Activated CD8-positive, alpha-beta T cell treated with anti-CD3 and anti-CD28 coated beads for 36 hours (primary cell): Measurements from ENCODE around the gene ABHD12. TPM values are rescaled to one million over a fixed set of nuclear protein-coding genes. Genes with fewer than 3 reads are reported as not detected.
A peak's percentile ranks its signal among the peaks of the same experiment; 100 is the strongest.

Experiments used
- ATAC-seq: fragments of 200-7000 bp; cut with Tn5 transposase; one replicate; pipeline ENCODE4 v1.10.0; 2021; ENCODE audit warnings: mild to moderate bottlenecking, moderate library complexity
- CTCF ChIA-PET: fragments of 350-600 bp; sonication (Branson Sonifier 250); formaldehyde crosslinking; loops from one replicate; lab custom pipeline; 2021; ENCODE audit warnings: antibody characterized with exemption; lab: Charles Lee
- POLR2A ChIA-PET: fragments of 350-600 bp; sonication (Branson Sonifier 250); formaldehyde crosslinking; loops from one replicate; lab custom pipeline; 2021; ENCODE audit warnings: antibody characterized with exemption; lab: Charles Lee
- DNase-seq: peaks from one replicate; pipeline ENCODE4 v3.0.0-alpha.2; 2020
- H3K27ac Mint-ChIP-seq: one replicate; pipeline ENCODE4 v1.8.0; 2021; ENCODE audit warnings: mild to moderate bottlenecking, mixed read lengths
- H3K27me3 Mint-ChIP-seq: one replicate; pipeline ENCODE4 v1.8.0; 2021; ENCODE audit warnings: mixed read lengths
- H3K36me3 Mint-ChIP-seq: one replicate; pipeline ENCODE4 v1.8.0; 2021; ENCODE audit warnings: low read depth, mixed read lengths
- H3K4me1 Mint-ChIP-seq: one replicate; pipeline ENCODE4 v1.8.0; 2021; ENCODE audit warnings: low read depth, mixed read lengths
- H3K4me3 Mint-ChIP-seq: one replicate; pipeline ENCODE4 v1.8.0; 2021; ENCODE audit warnings: mild to moderate bottlenecking, moderate library complexity, mixed read lengths
- H3K9me3 Mint-ChIP-seq: one replicate; pipeline ENCODE4 v1.8.0; 2021; ENCODE audit warnings: mixed read lengths
- CTCF ChIP-seq: fragments of 200-600 bp; IDR thresholded peaks from one replicate; pipeline ENCODE4 v1.8.0; 2022; ENCODE audit warnings: antibody characterized with exemption, mild to moderate bottlenecking
- intact Hi-C: fragments of 100-400 bp; cut with micrococcal nuclease; formaldehyde crosslinking; loops from one replicate; pipeline ENCODE4 v1.10.0; 2022
- total RNA-seq, 2 experiments: library from RNA; stranded (reverse); gene quantifications; one replicate each; pipeline ENCODE4 v1.2.3, GENCODE V29; 2021

ABHD12 gene
- total RNA-seq = 10 to 100 TPM; 16.0 to 17.0 TPM

GRCh38 chr20:25390538-25391528 lies at the start of gene ABHD12:
ABHD12 (minus strand) TSS chr20:25390835; CDS start chr20:25390703, 132 bp downstream.
- peaks cover 8% of the 10 kb centered on the region for H3K36me3 Mint-ChIP-seq
- H3K27me3 Mint-ChIP-seq = no peaks in the 10 kb centered on the region
- peaks cover 15% of the 10 kb centered on the region for H3K4me1 Mint-ChIP-seq
- H3K27ac Mint-ChIP-seq = peak within 1 kb of the TSS; percentile 91
- peak; percentile 96 for DNase-seq
- peak within 1 kb of the TSS; percentile 87 for H3K4me3 Mint-ChIP-seq
- no peaks in the 10 kb centered on the region for H3K9me3 Mint-ChIP-seq
- peak; percentile 97 for ATAC-seq
- CTCF ChIA-PET = interaction anchor here (1.6 kb wide), 1 partner anchor 17 kb away, joined by 5 read pairs; the partner anchor contains the start of gene GINS1
- no peak for TF ChIP-seq CTCF
- POLR2A ChIA-PET = interaction anchor here (0.7 to 2.1 kb wide), 5 partner anchors 9 to 83 kb away, joined by 3 to 9 read pairs (median 3); partner anchors contain the start of gene GINS1
- intact Hi-C loops = loop anchor here (10.0 kb wide), 1 partner anchor 396 kb away; the partner anchor contains the start of gene APMAP

GRCh38 chr20:25439328-25439727 lies 48.7 kb upstream of the ABHD12 start:
- H3K4me3 Mint-ChIP-seq = no peak overlapping the region
- no peak overlapping the region for H3K27ac Mint-ChIP-seq
- peaks cover 2% of the 10 kb centered on the region for H3K4me1 Mint-ChIP-seq
- DNase-seq (no peak), ATAC-seq (no peak)
- TF ChIP-seq CTCF = no peak
- no peaks in the 10 kb centered on the region for H3K9me3 Mint-ChIP-seq
- peaks cover 38% of the 10 kb centered on the region for H3K36me3 Mint-ChIP-seq
- H3K27me3 Mint-ChIP-seq = no peaks in the 10 kb centered on the region
- CTCF ChIA-PET = no interaction called here
- POLR2A ChIA-PET = no interaction called here
- intact Hi-C loops = no loop called here

- no peak for TF ChIP-seq CTCF
- POLR2A ChIA-PET = no interaction called here
- no peak overlapping the region for H3K4me3 Mint-ChIP-seq
- no peak overlapping the region for H3K27ac Mint-ChIP-seq
- CTCF ChIA-PET = interaction anchor here (0.9 kb wide), 1 partner anchor 38 kb away, joined by 3 read pairs; no protein-coding TSS in a partner anchor
- no peaks in the 10 kb centered on the region for H3K27me3 Mint-ChIP-seq
- DNase-seq (no peak), ATAC-seq (no peak)
- H3K36me3 Mint-ChIP-seq = peaks cover 42% of the 10 kb centered on the region
- intact Hi-C loops = no loop called here
- peaks cover 2% of the 10 kb centered on the region for H3K4me1 Mint-ChIP-seq
- no peaks in the 10 kb centered on the region for H3K9me3 Mint-ChIP-seq
Observed at GRCh38 chr20:25437153-25437581, 46.5 kb upstream of the ABHD12 start.

- Mint-ChIP-seq H3K27ac (no peak overlapping the region), H3K4me1 (peaks cover 18% of the 10 kb centered on the region)
- CTCF ChIA-PET = no interaction called here
Observed at GRCh38 chr20:25424536-25424935, 33.9 kb upstream of the ABHD12 start.

More at GRCh38 chr20:25424536-25424935, 33.9 kb upstream of the ABHD12 start:
- intact Hi-C loops = no loop called here
- Mint-ChIP-seq H3K9me3 (no peaks in the 10 kb centered on the region), H3K36me3 (peaks cover 45% of the 10 kb centered on the region), H3K4me3 (no peak overlapping the region), H3K27me3 (no peaks in the 10 kb centered on the region)
- DNase-seq = no peak
- no peak for ATAC-seq
- TF ChIP-seq CTCF = no peak
- POLR2A ChIA-PET = no interaction called here
